DND-41 (cell line): ENCODE data around the gene MGAT4C.

Experiments used
- EZH2 ChIP-seq: IDR thresholded peaks from 3 replicates; pipeline ENCODE4 v1.6.1; 2012; ENCODE audit warnings: borderline replicate concordance, low read depth, mild to moderate bottlenecking, moderate library complexity, low read length, inconsistent platforms; ENCODE audit not compliant: severe bottlenecking
- TF ChIP-seq, protein P1 (sequence below): IDR thresholded peaks from 2 replicates; pipeline ENCODE4 v1.5.1; 2012; ENCODE audit warnings: borderline replicate concordance, low read length, moderate library complexity, mild to moderate bottlenecking; ENCODE audit not compliant: poor library complexity, severe bottlenecking; ENCODE audit errors: extremely low read depth

DNA sequence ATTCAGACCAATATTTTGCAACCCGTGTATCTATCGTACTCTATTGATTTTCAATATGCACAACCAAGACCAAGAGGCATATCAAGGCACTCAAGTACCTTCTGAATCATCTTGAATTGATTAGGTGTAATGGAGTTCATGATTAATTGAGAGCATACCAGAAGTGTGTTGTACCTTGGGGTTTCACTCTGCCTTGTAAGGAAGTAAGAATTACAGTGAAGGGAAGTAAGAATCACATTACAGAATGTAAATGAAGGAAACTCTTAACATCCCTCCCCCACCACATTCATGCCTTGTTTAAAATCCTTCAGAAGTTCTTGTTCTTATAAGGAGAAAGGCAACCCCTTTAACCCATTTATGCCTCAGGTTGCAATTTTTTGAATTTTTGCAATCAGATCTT, 5.4 kb upstream of the MGAT4C start:
- TF ChIP-seq, protein P1, sequence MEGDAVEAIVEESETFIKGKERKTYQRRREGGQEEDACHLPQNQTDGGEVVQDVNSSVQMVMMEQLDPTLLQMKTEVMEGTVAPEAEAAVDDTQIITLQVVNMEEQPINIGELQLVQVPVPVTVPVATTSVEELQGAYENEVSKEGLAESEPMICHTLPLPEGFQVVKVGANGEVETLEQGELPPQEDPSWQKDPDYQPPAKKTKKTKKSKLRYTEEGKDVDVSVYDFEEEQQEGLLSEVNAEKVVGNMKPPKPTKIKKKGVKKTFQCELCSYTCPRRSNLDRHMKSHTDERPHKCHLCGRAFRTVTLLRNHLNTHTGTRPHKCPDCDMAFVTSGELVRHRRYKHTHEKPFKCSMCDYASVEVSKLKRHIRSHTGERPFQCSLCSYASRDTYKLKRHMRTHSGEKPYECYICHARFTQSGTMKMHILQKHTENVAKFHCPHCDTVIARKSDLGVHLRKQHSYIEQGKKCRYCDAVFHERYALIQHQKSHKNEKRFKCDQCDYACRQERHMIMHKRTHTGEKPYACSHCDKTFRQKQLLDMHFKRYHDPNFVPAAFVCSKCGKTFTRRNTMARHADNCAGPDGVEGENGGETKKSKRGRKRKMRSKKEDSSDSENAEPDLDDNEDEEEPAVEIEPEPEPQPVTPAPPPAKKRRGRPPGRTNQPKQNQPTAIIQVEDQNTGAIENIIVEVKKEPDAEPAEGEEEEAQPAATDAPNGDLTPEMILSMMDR: no peak
- no peak for TF ChIP-seq EZH2
